ENCODE measurements around the gene POLR2F. TPM values are rescaled to one million over a fixed set of nuclear protein-coding genes. Genes with fewer than 3 reads are reported as not detected.
A peak's percentile ranks its signal among the peaks of the same experiment; 100 is the strongest.

Gene POLR2F
- total RNA-seq, 1 donor from 2014 or later, result 58.9 TPM

- H3K9me3 Mint-ChIP-seq (ENCODE audit: unreplicated experiment), result no peaks in the 10 kb centered on the region
- peak overlapping the region; percentile 19 for H3K4me3 Mint-ChIP-seq (ENCODE audit: unreplicated experiment)
- no peak overlapping the region for H3K27ac Mint-ChIP-seq (ENCODE audit: unreplicated experiment)
- peaks cover 35% of the 10 kb centered on the region for H3K36me3 Mint-ChIP-seq (ENCODE audit: low read depth, unreplicated experiment)
- peaks cover 14% of the 10 kb centered on the region for H3K4me1 Mint-ChIP-seq (ENCODE audit: unreplicated experiment)
- DNase-seq (ENCODE audit: low spot score), result no peak
- H3K27me3 Mint-ChIP-seq (ENCODE audit: unreplicated experiment), result peaks cover 1% of the 10 kb centered on the region
- no peak for TF ChIP-seq CTCF (IDR thresholded peaks at IDR 0.05; ENCODE audit: unreplicated experiment)
Observed at GRCh38 chr22:37920126-37920525, 33.4 kb upstream of the POLR2F start.

GRCh38 chr22:37922191-37922590, 31.3 kb upstream of the POLR2F start:
- Mint-ChIP-seq H3K4me3 (ENCODE audit: unreplicated experiment) (no peak overlapping the region), H3K27me3 (ENCODE audit: unreplicated experiment) (peaks cover 3% of the 10 kb centered on the region), H3K4me1 (ENCODE audit: unreplicated experiment) (peaks cover 9% of the 10 kb centered on the region), H3K9me3 (ENCODE audit: unreplicated experiment) (no peaks in the 10 kb centered on the region), H3K27ac (ENCODE audit: unreplicated experiment) (no peak overlapping the region), H3K36me3 (ENCODE audit: low read depth, unreplicated experiment) (peaks cover 27% of the 10 kb centered on the region)
- no peak for TF ChIP-seq CTCF (IDR thresholded peaks at IDR 0.05; ENCODE audit: unreplicated experiment)
- DNase-seq (ENCODE audit: low spot score), result no peak

GRCh38 chr22:37923927-37924326, 29.6 kb upstream of the POLR2F start:
- H3K27ac Mint-ChIP-seq (ENCODE audit: unreplicated experiment), result peak overlapping the region; percentile 53
- no peak for DNase-seq (ENCODE audit: low spot score)
- peak overlapping the region; percentile 79 for H3K4me3 Mint-ChIP-seq (ENCODE audit: unreplicated experiment)

GRCh38 chr22:37924386-37925065, 29.0 kb upstream of the POLR2F start:
- DNase-seq (ENCODE audit: low spot score), result no peak
- Mint-ChIP-seq H3K4me1 (ENCODE audit: unreplicated experiment) (peaks cover 3% of the 10 kb centered on the region), H3K36me3 (ENCODE audit: low read depth, unreplicated experiment) (peaks cover 32% of the 10 kb centered on the region), H3K4me3 (ENCODE audit: unreplicated experiment) (no peak overlapping the region), H3K27ac (ENCODE audit: unreplicated experiment) (no peak overlapping the region), H3K27me3 (ENCODE audit: unreplicated experiment) (peaks cover 7% of the 10 kb centered on the region), H3K9me3 (ENCODE audit: unreplicated experiment) (no peaks in the 10 kb centered on the region)
- no peak for TF ChIP-seq CTCF (IDR thresholded peaks at IDR 0.05; ENCODE audit: unreplicated experiment)

More at GRCh38 chr22:37923927-37924326, 29.6 kb upstream of the POLR2F start:
- no peak for TF ChIP-seq CTCF (IDR thresholded peaks at IDR 0.05; ENCODE audit: unreplicated experiment)
- H3K4me1 Mint-ChIP-seq (ENCODE audit: unreplicated experiment), result peaks cover 3% of the 10 kb centered on the region
- H3K27me3 Mint-ChIP-seq (ENCODE audit: unreplicated experiment), result peaks cover 7% of the 10 kb centered on the region
- H3K36me3 Mint-ChIP-seq (ENCODE audit: low read depth, unreplicated experiment), result peaks cover 26% of the 10 kb centered on the region
- no peaks in the 10 kb centered on the region for H3K9me3 Mint-ChIP-seq (ENCODE audit: unreplicated experiment)

GRCh38 chr22:37925330-37925729, 28.2 kb upstream of the POLR2F start:
- Mint-ChIP-seq H3K27ac (ENCODE audit: unreplicated experiment) (no peak overlapping the region), H3K4me3 (ENCODE audit: unreplicated experiment) (no peak overlapping the region), H3K4me1 (ENCODE audit: unreplicated experiment) (peaks cover 3% of the 10 kb centered on the region), H3K36me3 (ENCODE audit: low read depth, unreplicated experiment) (peaks cover 27% of the 10 kb centered on the region), H3K27me3 (ENCODE audit: unreplicated experiment) (peaks cover 7% of the 10 kb centered on the region), H3K9me3 (ENCODE audit: unreplicated experiment) (no peaks in the 10 kb centered on the region)
- TF ChIP-seq CTCF (IDR thresholded peaks at IDR 0.05; ENCODE audit: unreplicated experiment), result no peak
- DNase-seq (ENCODE audit: low spot score), result no peak
